CD8-positive, alpha-beta memory T cell (primary cell): Measurements from ENCODE around the gene LIPC. TPM values are rescaled to one million over a fixed set of nuclear protein-coding genes. Genes with fewer than 3 reads are reported as not detected.

Experiments used
- CTCF ChIA-PET: fragments of 350-600 bp; sonication (Branson Sonifier 250); formaldehyde crosslinking; loops from one replicate; lab custom pipeline; 2021; ENCODE audit warnings: antibody characterized with exemption; lab: Charles Lee
- POLR2A ChIA-PET: fragments of 350-600 bp; sonication (Branson Sonifier 250); formaldehyde crosslinking; loops from one replicate; lab custom pipeline; 2021; ENCODE audit warnings: antibody characterized with exemption; lab: Charles Lee
- DNase-seq, 5 donors: peaks; one replicate each; pipeline versions ENCODE4 v3.0.0 to v3.0.0-alpha.2; 2020 to 2022; ENCODE audit warnings: mixed read lengths in 1 of 5
- H3K27ac ChIP-seq: one replicate; pipeline ENCODE4 v1.7.0; 2013; ENCODE audit warnings: low read depth, mild to moderate bottlenecking, low read length, moderate library complexity
- H3K27me3 ChIP-seq: 2 replicates; pipeline ENCODE4 v1.7.0; 2013; ENCODE audit warnings: low read length, mild to moderate bottlenecking; ENCODE audit not compliant: insufficient read depth, poor library complexity, severe bottlenecking
- H3K36me3 ChIP-seq: 2 replicates; pipeline ENCODE4 v1.7.0; 2013; ENCODE audit warnings: mild to moderate bottlenecking, low read length, moderate library complexity; ENCODE audit not compliant: insufficient read depth
- H3K4me1 ChIP-seq: 2 replicates; pipeline ENCODE4 v1.7.0; 2013; ENCODE audit warnings: mild to moderate bottlenecking, low read length, moderate library complexity; ENCODE audit not compliant: insufficient read depth
- H3K4me3 ChIP-seq: 2 replicates; pipeline ENCODE4 v1.7.0; 2013; ENCODE audit warnings: mild to moderate bottlenecking, low read length
- H3K9me3 ChIP-seq: 2 replicates; pipeline ENCODE4 v1.7.0; 2013; ENCODE audit warnings: mild to moderate bottlenecking, low read length
- H3K27ac Mint-ChIP-seq, 8 donors: one replicate each; pipeline ENCODE4 v1.8.0; 2020 to 2021; ENCODE audit warnings: mixed read lengths in 8 of 8, mild to moderate bottlenecking in 6 of 8, inconsistent platforms in 3 of 8, moderate library complexity in 3 of 8
- H3K27me3 Mint-ChIP-seq, 2 donors: one replicate each; pipeline ENCODE4 v1.8.0; 2020 to 2021; ENCODE audit warnings: mixed read lengths in 2 of 2, mild to moderate bottlenecking in 1 of 2, moderate library complexity in 1 of 2
- H3K36me3 Mint-ChIP-seq, 3 donors: one replicate each; pipeline ENCODE4 v1.8.0; 2020 to 2021; ENCODE audit warnings: mixed read lengths in 3 of 3, inconsistent platforms in 1 of 3, mild to moderate bottlenecking in 1 of 3
- H3K4me1 Mint-ChIP-seq, 3 donors: one replicate each; pipeline ENCODE4 v1.8.0; 2020 to 2021; ENCODE audit warnings: mixed read lengths in 3 of 3, inconsistent platforms in 1 of 3, mild to moderate bottlenecking in 1 of 3
- H3K4me3 Mint-ChIP-seq, 7 donors: one replicate each; pipeline ENCODE4 v1.8.0; 2020 to 2021; ENCODE audit warnings: mixed read lengths in 7 of 7, mild to moderate bottlenecking in 6 of 7, moderate library complexity in 4 of 7, inconsistent platforms in 2 of 7
- H3K9me3 Mint-ChIP-seq, 5 donors: one replicate each; pipeline ENCODE4 v1.8.0; 2020 to 2022; ENCODE audit warnings: mixed read lengths in 5 of 5, mild to moderate bottlenecking in 3 of 5, moderate library complexity in 2 of 5, inconsistent platforms in 1 of 5
- polyA plus RNA-seq: library from polyadenylated mRNA; unstranded; fragments of 300-500 nt; fragmentation: Illumina TruSeq; gene quantifications from one replicate; pipeline ENCODE4 v1.2.3, GENCODE V29; 2021
- total RNA-seq, 2 experiments: library from RNA; stranded (reverse); gene quantifications; one replicate each; pipeline ENCODE4 v1.2.3, GENCODE V29; 2021

The LIPC gene
- total and polyA plus RNA-seq, 3 experiments from 2014 or later = 0.28 to 1.5 (median 0.47) TPM

GRCh38 chr15:58582160-58582559, 150.4 kb downstream of the LIPC start:
- no peak overlapping the region for H3K27ac ChIP-seq
- peaks cover 8% of the 10 kb centered on the region for H3K4me1 ChIP-seq
- Mint-ChIP-seq H3K27me3 (peaks cover 4 to 17% of the 10 kb centered on the region in 2 donors), H3K36me3 (peaks cover 0 to 23% (median 7%) of the 10 kb centered on the region in 3 donors), H3K27ac (peak overlapping the region in 1 of 8 donors; percentile 85), H3K4me3 (no peak overlapping the region), H3K4me1 (peaks cover 7 to 15% (median 13%) of the 10 kb centered on the region in 3 donors), H3K9me3 (peaks cover 7 to 15% (median 9%) of the 10 kb centered on the region in 5 donors)
- no peaks in the 10 kb centered on the region for H3K9me3 ChIP-seq
- DNase-seq = no peak
- CTCF ChIA-PET = no interaction called here
- POLR2A ChIA-PET = no interaction called here
- no peak overlapping the region for H3K4me3 ChIP-seq
- H3K27me3 ChIP-seq = no peaks in the 10 kb centered on the region
- H3K36me3 ChIP-seq = no peaks in the 10 kb centered on the region

GRCh38 chr15:58583171-58583908, 151.5 kb downstream of the LIPC start:
- ChIA-PET CTCF (no interaction called here), POLR2A (no interaction called here)
- H3K9me3 ChIP-seq = no peaks in the 10 kb centered on the region
- peaks cover 8% of the 10 kb centered on the region for H3K4me1 ChIP-seq
- Mint-ChIP-seq H3K9me3 (peaks cover 7 to 15% (median 9%) of the 10 kb centered on the region in 5 donors), H3K27me3 (peaks cover 4 to 17% of the 10 kb centered on the region in 2 donors), H3K4me3 (no peak overlapping the region), H3K36me3 (peaks cover 0 to 23% (median 4%) of the 10 kb centered on the region in 3 donors), H3K27ac (no peak overlapping the region), H3K4me1 (peaks cover 7 to 15% (median 13%) of the 10 kb centered on the region in 3 donors)
- DNase-seq = no peak
- H3K27me3 ChIP-seq = no peaks in the 10 kb centered on the region
- no peaks in the 10 kb centered on the region for H3K36me3 ChIP-seq
- no peak overlapping the region for H3K27ac ChIP-seq
- H3K4me3 ChIP-seq = no peak overlapping the region

GRCh38 chr15:58584789-58585461, 153.1 kb downstream of the LIPC start:
- no peak overlapping the region for H3K27ac ChIP-seq

GRCh38 chr15:58585693-58586443, 154.1 kb downstream of the LIPC start:
- POLR2A ChIA-PET = no interaction called here
- peak overlapping the region in 1 of 7 donors; percentile 32 for H3K4me3 Mint-ChIP-seq

More at GRCh38 chr15:58584789-58585461, 153.1 kb downstream of the LIPC start:
- ChIA-PET CTCF (no interaction called here), POLR2A (no interaction called here)
- peaks cover 7 to 11% (median 9%) of the 10 kb centered on the region in 5 donors for H3K9me3 Mint-ChIP-seq
- H3K27ac Mint-ChIP-seq = peak overlapping the region in 3 of 8 donors; percentile 29 to 60 (median 33)
- H3K36me3 Mint-ChIP-seq = peaks cover 0 to 23% (median 4%) of the 10 kb centered on the region in 3 donors
- peaks cover 8% of the 10 kb centered on the region for H3K4me1 ChIP-seq
- H3K27me3 ChIP-seq = no peaks in the 10 kb centered on the region
- no peaks in the 10 kb centered on the region for H3K36me3 ChIP-seq
- peaks cover 7 to 15% (median 13%) of the 10 kb centered on the region in 3 donors for H3K4me1 Mint-ChIP-seq
- H3K4me3 Mint-ChIP-seq = peak overlapping the region in 1 of 7 donors; percentile 50
- no peaks in the 10 kb centered on the region for H3K9me3 ChIP-seq
- peaks cover 4 to 17% of the 10 kb centered on the region in 2 donors for H3K27me3 Mint-ChIP-seq
- no peak overlapping the region for H3K4me3 ChIP-seq
- no peak for DNase-seq

GRCh38 chr15:58587486-58587885, 155.7 kb downstream of the LIPC start:
- no peak overlapping the region for H3K27ac ChIP-seq
- peaks cover 7 to 19% (median 13%) of the 10 kb centered on the region in 3 donors for H3K4me1 Mint-ChIP-seq
- no peak overlapping the region for H3K4me3 Mint-ChIP-seq
- peaks cover 0 to 14% of the 10 kb centered on the region in 2 donors for H3K27me3 Mint-ChIP-seq
- no peaks in the 10 kb centered on the region for H3K27me3 ChIP-seq
- H3K4me3 ChIP-seq = no peak overlapping the region
- POLR2A ChIA-PET = no interaction called here
- H3K36me3 ChIP-seq = no peaks in the 10 kb centered on the region
- CTCF ChIA-PET = no interaction called here
- no peaks in the 10 kb centered on the region for H3K9me3 ChIP-seq
- H3K9me3 Mint-ChIP-seq = peaks cover 7 to 11% (median 8%) of the 10 kb centered on the region in 5 donors
- no peak for DNase-seq
- H3K36me3 Mint-ChIP-seq = peaks cover 4 to 21% (median 5%) of the 10 kb centered on the region in 3 donors
- H3K27ac Mint-ChIP-seq = no peak overlapping the region
- peaks cover 8% of the 10 kb centered on the region for H3K4me1 ChIP-seq

More at GRCh38 chr15:58585693-58586443, 154.1 kb downstream of the LIPC start:
- Mint-ChIP-seq H3K27me3 (peaks cover 4 to 17% of the 10 kb centered on the region in 2 donors), H3K9me3 (peaks cover 7 to 11% (median 9%) of the 10 kb centered on the region in 5 donors), H3K27ac (peak overlapping the region in 2 of 8 donors; percentile 55 to 60), H3K36me3 (peaks cover 0 to 18% (median 4%) of the 10 kb centered on the region in 3 donors), H3K4me1 (peaks cover 7 to 16% (median 13%) of the 10 kb centered on the region in 3 donors)
- Histone ChIP-seq H3K4me3 (no peak overlapping the region), H3K27me3 (no peaks in the 10 kb centered on the region), H3K36me3 (no peaks in the 10 kb centered on the region), H3K9me3 (no peaks in the 10 kb centered on the region), H3K4me1 (peaks cover 8% of the 10 kb centered on the region), H3K27ac (no peak overlapping the region)
- CTCF ChIA-PET = no interaction called here
- no peak for DNase-seq

GRCh38 chr15:58588096-58588495, 156.3 kb downstream of the LIPC start:
- Mint-ChIP-seq H3K27ac (no peak overlapping the region), H3K4me1 (peaks cover 7 to 19% (median 13%) of the 10 kb centered on the region in 3 donors), H3K36me3 (peaks cover 5 to 18% (median 6%) of the 10 kb centered on the region in 3 donors), H3K4me3 (no peak overlapping the region), H3K9me3 (peaks cover 4 to 10% (median 6%) of the 10 kb centered on the region in 5 donors), H3K27me3 (peaks cover 0 to 12% of the 10 kb centered on the region in 2 donors)
- ChIA-PET CTCF (no interaction called here), POLR2A (no interaction called here)
- Histone ChIP-seq H3K4me3 (no peak overlapping the region), H3K27me3 (no peaks in the 10 kb centered on the region), H3K4me1 (peaks cover 8% of the 10 kb centered on the region), H3K27ac (no peak overlapping the region), H3K36me3 (no peaks in the 10 kb centered on the region), H3K9me3 (no peaks in the 10 kb centered on the region)
- DNase-seq = no peak

- Mint-ChIP-seq H3K27ac (peak overlapping the region in 2 of 8 donors; percentile 12 to 49), H3K36me3 (peaks cover 1 to 16% (median 13%) of the 10 kb centered on the region in 3 donors), H3K4me1 (peaks cover 8 to 19% (median 13%) of the 10 kb centered on the region in 3 donors), H3K9me3 (peaks cover 0 to 5% (median 0%) of the 10 kb centered on the region in 5 donors), H3K4me3 (no peak overlapping the region), H3K27me3 (peaks cover 0 to 4% of the 10 kb centered on the region in 2 donors)
- Histone ChIP-seq H3K9me3 (no peaks in the 10 kb centered on the region), H3K4me3 (no peak overlapping the region), H3K36me3 (no peaks in the 10 kb centered on the region), H3K27me3 (no peaks in the 10 kb centered on the region), H3K4me1 (peaks cover 8% of the 10 kb centered on the region), H3K27ac (no peak overlapping the region)
- ChIA-PET CTCF (no interaction called here), POLR2A (no interaction called here)
- DNase-seq = no peak
Observed at GRCh38 chr15:58589047-58589446, 157.3 kb downstream of the LIPC start.
